SK-N-MC (cell line): ENCODE data around the gene CRIM1.

ENCODE experiments used
- EZH2 ChIP-seq: fragments of 200-600 bp; sonication (generic); IDR thresholded peaks from one replicate; pipeline ENCODE4 v1.6.1; 2017; ENCODE audit warnings: antibody characterized with exemption
- FOXP2 ChIP-seq: optimal IDR thresholded peaks from 2 replicates; pipeline ENCODE3; 2011; ENCODE audit warnings: mild to moderate bottlenecking, moderate library complexity; ENCODE audit not compliant: insufficient read depth; ENCODE audit errors: extremely low read length, control extremely low read depth
- POLR2AphosphoS5 ChIP-seq: IDR thresholded peaks from 2 replicates; pipeline ENCODE4 v1.6.1; 2012; ENCODE audit warnings: mild to moderate bottlenecking, low read depth, low read length, borderline replicate concordance

GRCh38 chr2:36405183-36405582, 49.6 kb downstream of the CRIM1 start:
- TF ChIP-seq EZH2 (no peak), POLR2AphosphoS5 (no peak), FOXP2 (no peak)
